Astrocyte (in vitro differentiated cells and primary cell): ENCODE results near the gene SUMF1. TPM values are rescaled to one million over a fixed set of nuclear protein-coding genes. Genes with fewer than 3 reads are reported as not detected.

Experiments used
- DNase-seq: peaks from one replicate; pipeline ENCODE4 v3.0.0-alpha.2; 2010; ENCODE audit warnings: low read depth
- FAIRE-seq: peaks from 2 replicates; lab custom pipeline; 2011; peaks lifted over from hg19 to GRCh38; lab: Jason Lieb, UNC
- H2AFZ ChIP-seq: 2 replicates; pipeline ENCODE4 v1.6.0; 2012; ENCODE audit warnings: low read depth, low read length, inconsistent platforms
- H3K27ac ChIP-seq: 2 replicates; pipeline ENCODE4 v1.5.1; 2011; ENCODE audit warnings: low read depth, low read length, inconsistent platforms
- H3K27me3 ChIP-seq: 2 replicates; pipeline ENCODE4 v1.6.0; 2011; ENCODE audit warnings: low read length, inconsistent platforms; ENCODE audit not compliant: insufficient read depth
- H3K36me3 ChIP-seq: 2 replicates; pipeline ENCODE4 v1.5.1; 2011; ENCODE audit warnings: low read length, inconsistent platforms; ENCODE audit not compliant: insufficient read depth
- H3K4me1 ChIP-seq: 2 replicates; pipeline ENCODE4 v1.5.1; 2011; ENCODE audit warnings: low read length, inconsistent platforms; ENCODE audit not compliant: insufficient read depth
- H3K4me2 ChIP-seq: 2 replicates; pipeline ENCODE4 v1.6.0; 2012; ENCODE audit warnings: low read length, inconsistent platforms
- H3K4me3 ChIP-seq: 2 replicates; pipeline ENCODE4 v1.5.1; 2011; ENCODE audit warnings: low read depth, mild to moderate bottlenecking, low read length, inconsistent platforms; ENCODE audit not compliant: insufficient read depth
- H3K79me2 ChIP-seq: 2 replicates; pipeline ENCODE4 v1.6.0; 2012; ENCODE audit warnings: mild to moderate bottlenecking, low read length, inconsistent platforms; ENCODE audit not compliant: insufficient read depth
- H3K9ac ChIP-seq: 2 replicates; pipeline ENCODE4 v1.6.0; 2012; ENCODE audit warnings: mild to moderate bottlenecking, low read length, inconsistent platforms
- H3K9me3 ChIP-seq: 2 replicates; pipeline ENCODE4 v1.5.1; 2012; ENCODE audit warnings: low read depth, mild to moderate bottlenecking, low read length, inconsistent platforms; ENCODE audit not compliant: insufficient read depth
- H4K20me1 ChIP-seq: 2 replicates; pipeline ENCODE4 v1.6.0; 2012; ENCODE audit warnings: low read length, inconsistent platforms; ENCODE audit not compliant: insufficient read depth
- H3K27ac Mint-ChIP-seq: one replicate; pipeline ENCODE4 v1.8.0; 2021; ENCODE audit warnings: mild to moderate bottlenecking, mixed read lengths; ENCODE audit not compliant: unreplicated experiment
- H3K27me3 Mint-ChIP-seq: one replicate; pipeline ENCODE4 v1.8.0; 2021; ENCODE audit warnings: low read depth, mixed read lengths; ENCODE audit not compliant: unreplicated experiment
- H3K36me3 Mint-ChIP-seq: one replicate; pipeline ENCODE4 v1.8.0; 2021; ENCODE audit warnings: low read depth, mixed read lengths; ENCODE audit not compliant: unreplicated experiment
- H3K4me1 Mint-ChIP-seq: one replicate; pipeline ENCODE4 v1.8.0; 2021; ENCODE audit warnings: low read depth, mixed read lengths; ENCODE audit not compliant: unreplicated experiment
- H3K4me3 Mint-ChIP-seq: one replicate; pipeline ENCODE4 v1.8.0; 2021; ENCODE audit warnings: mild to moderate bottlenecking, moderate library complexity, mixed read lengths; ENCODE audit not compliant: unreplicated experiment
- H3K9me3 Mint-ChIP-seq: one replicate; pipeline ENCODE4 v1.8.0; 2021; ENCODE audit warnings: mild to moderate bottlenecking, mixed read lengths; ENCODE audit not compliant: unreplicated experiment
- EZH2 ChIP-seq: IDR thresholded peaks from 2 replicates; pipeline ENCODE4 v1.6.1; 2012; ENCODE audit warnings: mild to moderate bottlenecking, low read length, inconsistent platforms; ENCODE audit not compliant: insufficient read depth
- total RNA-seq: library from RNA; stranded (reverse); gene quantifications from 2 replicates; pipeline ENCODE4 v1.2.1, GENCODE V29; 2021
- TF ChIP-seq, protein P1 (sequence below): IDR thresholded peaks from 2 replicates; pipeline ENCODE4 v1.5.1; 2011; ENCODE audit warnings: low read depth, mild to moderate bottlenecking, inconsistent platforms, low read length, moderate library complexity; ENCODE audit not compliant: insufficient read depth

SUMF1 gene
- total RNA-seq, 1 donor from 2014 or later = 17.4 TPM

DNA sequence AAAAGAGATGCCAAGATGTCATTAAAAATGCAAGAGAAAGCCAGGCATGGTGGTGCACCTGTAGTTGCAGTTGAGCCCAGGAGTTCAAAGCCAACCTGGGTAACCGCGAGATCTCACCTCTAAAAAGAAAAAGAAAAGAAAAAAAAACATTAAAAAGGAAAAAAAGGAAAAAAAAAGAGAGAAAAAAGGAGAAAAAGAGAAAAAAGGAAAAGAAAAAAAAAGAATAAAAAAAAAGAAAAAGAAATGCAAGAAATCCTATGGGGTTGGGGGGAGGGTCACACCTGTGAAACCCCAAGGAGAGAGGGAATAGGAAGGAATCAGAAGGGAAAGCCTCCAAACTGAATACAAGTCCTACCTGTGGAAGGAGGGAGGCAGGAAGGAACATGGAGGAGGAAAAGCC lies 5.2 kb upstream of the SUMF1 start:
- peaks cover 38% of the 10 kb centered on the region for H3K27me3 ChIP-seq
- H3K4me1 Mint-ChIP-seq = no peaks in the 10 kb centered on the region
- no peaks in the 10 kb centered on the region for H3K36me3 ChIP-seq
- no peak overlapping the region for H3K27ac Mint-ChIP-seq
- H3K4me2 ChIP-seq = no peak overlapping the region
- H4K20me1 ChIP-seq = no peaks in the 10 kb centered on the region
- H3K4me1 ChIP-seq = peaks cover 9% of the 10 kb centered on the region
- H3K9me3 ChIP-seq = no peaks in the 10 kb centered on the region
- H3K4me3 Mint-ChIP-seq = no peak overlapping the region
- TF ChIP-seq, protein P1, sequence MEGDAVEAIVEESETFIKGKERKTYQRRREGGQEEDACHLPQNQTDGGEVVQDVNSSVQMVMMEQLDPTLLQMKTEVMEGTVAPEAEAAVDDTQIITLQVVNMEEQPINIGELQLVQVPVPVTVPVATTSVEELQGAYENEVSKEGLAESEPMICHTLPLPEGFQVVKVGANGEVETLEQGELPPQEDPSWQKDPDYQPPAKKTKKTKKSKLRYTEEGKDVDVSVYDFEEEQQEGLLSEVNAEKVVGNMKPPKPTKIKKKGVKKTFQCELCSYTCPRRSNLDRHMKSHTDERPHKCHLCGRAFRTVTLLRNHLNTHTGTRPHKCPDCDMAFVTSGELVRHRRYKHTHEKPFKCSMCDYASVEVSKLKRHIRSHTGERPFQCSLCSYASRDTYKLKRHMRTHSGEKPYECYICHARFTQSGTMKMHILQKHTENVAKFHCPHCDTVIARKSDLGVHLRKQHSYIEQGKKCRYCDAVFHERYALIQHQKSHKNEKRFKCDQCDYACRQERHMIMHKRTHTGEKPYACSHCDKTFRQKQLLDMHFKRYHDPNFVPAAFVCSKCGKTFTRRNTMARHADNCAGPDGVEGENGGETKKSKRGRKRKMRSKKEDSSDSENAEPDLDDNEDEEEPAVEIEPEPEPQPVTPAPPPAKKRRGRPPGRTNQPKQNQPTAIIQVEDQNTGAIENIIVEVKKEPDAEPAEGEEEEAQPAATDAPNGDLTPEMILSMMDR = no peak
- TF ChIP-seq EZH2 = no peak
- no peak for DNase-seq
- no peaks in the 10 kb centered on the region for H3K36me3 Mint-ChIP-seq
- no peak overlapping the region for H3K4me3 ChIP-seq
- H3K9me3 Mint-ChIP-seq = no peaks in the 10 kb centered on the region
- no peaks in the 10 kb centered on the region for H3K79me2 ChIP-seq
- no peak overlapping the region for H3K9ac ChIP-seq
- FAIRE-seq = no peak
- no peak overlapping the region for H2AFZ ChIP-seq
- H3K27ac ChIP-seq = no peak overlapping the region
- H3K27me3 Mint-ChIP-seq = peaks cover 28% of the 10 kb centered on the region

DNA sequence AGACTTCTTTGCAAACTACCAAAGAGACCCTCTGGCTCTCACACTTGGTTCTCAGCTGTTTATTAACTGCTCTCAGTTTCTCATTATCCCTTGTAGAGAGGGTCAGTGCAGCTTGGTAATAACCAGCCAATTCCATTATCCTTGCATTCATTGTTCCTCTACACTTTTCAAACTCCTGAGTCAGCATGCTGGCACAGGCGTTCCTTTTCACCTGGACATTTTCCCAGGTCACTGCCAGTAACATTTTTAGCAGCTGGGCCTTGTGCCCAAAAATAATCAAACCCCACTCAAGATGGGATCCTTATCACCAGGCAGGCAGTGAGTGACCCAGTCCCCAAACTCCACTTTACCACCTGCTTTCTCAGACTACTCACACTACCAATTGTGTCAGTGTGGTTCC lies 4.8 kb upstream of the SUMF1 start:
- Mint-ChIP-seq H3K9me3 (no peaks in the 10 kb centered on the region), H3K4me3 (no peak overlapping the region), H3K27me3 (peaks cover 28% of the 10 kb centered on the region), H3K27ac (no peak overlapping the region), H3K4me1 (no peaks in the 10 kb centered on the region), H3K36me3 (no peaks in the 10 kb centered on the region)
- Histone ChIP-seq H3K27me3 (peaks cover 35% of the 10 kb centered on the region), H3K9me3 (no peaks in the 10 kb centered on the region), H3K36me3 (no peaks in the 10 kb centered on the region), H2AFZ (no peak overlapping the region), H3K4me1 (peaks cover 9% of the 10 kb centered on the region), H3K27ac (no peak overlapping the region), H4K20me1 (no peaks in the 10 kb centered on the region), H3K4me2 (no peak overlapping the region), H3K9ac (no peak overlapping the region), H3K4me3 (no peak overlapping the region), H3K79me2 (no peaks in the 10 kb centered on the region)
- FAIRE-seq (no peak), DNase-seq (no peak)
- TF ChIP-seq, protein P1 = no peak
- TF ChIP-seq EZH2 = no peak

DNA sequence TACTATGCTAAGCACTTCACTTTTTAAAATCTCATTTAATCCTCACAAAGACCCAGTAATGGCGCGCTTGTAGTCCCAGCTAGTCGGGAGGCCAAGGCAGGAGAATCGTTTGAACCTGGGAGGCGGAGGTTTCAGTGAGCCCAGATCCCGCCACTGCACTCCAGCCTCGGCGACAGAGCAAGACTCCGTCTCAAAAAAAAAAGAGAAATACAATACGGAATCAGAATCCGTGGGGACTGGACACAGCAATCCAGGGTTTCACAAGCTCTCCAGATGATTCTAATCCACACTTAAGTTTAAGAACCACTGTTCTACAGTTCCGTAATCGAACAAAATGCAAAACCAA lies 426 bp upstream of the SUMF1 start:
- no peaks in the 10 kb centered on the region for H3K36me3 Mint-ChIP-seq
- H3K4me3 ChIP-seq = peak overlapping the region; percentile 90
- H3K4me1 ChIP-seq = peaks cover 5% of the 10 kb centered on the region
- H3K4me3 Mint-ChIP-seq = peak overlapping the region; percentile 93
- TF ChIP-seq EZH2 = no peak
- TF ChIP-seq, protein P1 = no peak
- peak overlapping the region; percentile 90 for H3K9ac ChIP-seq
- DNase-seq = no peak
- peaks cover 6% of the 10 kb centered on the region for H3K79me2 ChIP-seq
- peaks cover 16% of the 10 kb centered on the region for H3K27me3 Mint-ChIP-seq
- H3K9me3 Mint-ChIP-seq = no peaks in the 10 kb centered on the region
- H3K27me3 ChIP-seq = peaks cover 16% of the 10 kb centered on the region
- H3K36me3 ChIP-seq = no peaks in the 10 kb centered on the region
- peak overlapping the region; percentile 80 for H3K27ac ChIP-seq
- peak overlapping the region; percentile 94 for H3K4me2 ChIP-seq
- peak overlapping the region; percentile 81 for H3K27ac Mint-ChIP-seq
- H3K4me1 Mint-ChIP-seq = no peaks in the 10 kb centered on the region
- H2AFZ ChIP-seq = peak overlapping the region; percentile 98
- no peaks in the 10 kb centered on the region for H4K20me1 ChIP-seq
- FAIRE-seq = no peak
- H3K9me3 ChIP-seq = no peaks in the 10 kb centered on the region
